Epithelial cell of esophagus (primary cell): ENCODE measurements around the gene TBX6.
"Not testable (repeated sequence)": the region's sequence is repeated elsewhere in the genome, so short reads cannot be mapped to it uniquely, and the experiment has no call there.

Experiments used
- DNase-seq: peaks from one replicate; pipeline ENCODE4 v3.0.0; 2010; ENCODE audit warnings: low read depth
- H3K4me3 ChIP-seq: 2 replicates; pipeline ENCODE4 v1.5.1; 2011; ENCODE audit warnings: mild to moderate bottlenecking, low read length, control low read depth
- TF ChIP-seq, protein P1 (sequence below): IDR thresholded peaks from 2 replicates; pipeline ENCODE4 v1.5.1; 2011; ENCODE audit warnings: low read depth, mild to moderate bottlenecking, low read length, control low read depth, inconsistent platforms; ENCODE audit not compliant: insufficient read depth; ENCODE audit errors: missing control alignments

The TBX6 gene

DNA sequence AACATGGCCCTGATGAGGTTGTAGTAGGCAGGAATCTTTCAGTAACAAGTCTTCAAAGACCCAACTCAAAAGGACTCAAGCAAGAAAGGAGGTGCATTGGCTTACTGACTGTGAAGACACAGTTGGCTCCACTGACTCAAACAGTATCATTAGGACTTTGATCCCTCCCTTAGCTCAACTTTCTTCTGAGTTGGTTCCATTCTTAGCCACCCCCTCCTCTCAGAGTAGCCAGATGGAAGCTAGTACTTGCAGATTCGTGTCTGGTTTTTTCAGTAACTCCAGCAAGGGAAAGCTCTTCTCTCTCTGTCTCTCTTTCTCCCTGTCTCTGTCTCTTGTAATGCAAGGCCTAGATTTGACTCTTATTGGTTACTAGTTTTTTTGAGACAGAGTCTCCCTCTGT is 36.3 kb upstream of the TBX6 start:
- no peak for DNase-seq
- TF ChIP-seq, protein P1, sequence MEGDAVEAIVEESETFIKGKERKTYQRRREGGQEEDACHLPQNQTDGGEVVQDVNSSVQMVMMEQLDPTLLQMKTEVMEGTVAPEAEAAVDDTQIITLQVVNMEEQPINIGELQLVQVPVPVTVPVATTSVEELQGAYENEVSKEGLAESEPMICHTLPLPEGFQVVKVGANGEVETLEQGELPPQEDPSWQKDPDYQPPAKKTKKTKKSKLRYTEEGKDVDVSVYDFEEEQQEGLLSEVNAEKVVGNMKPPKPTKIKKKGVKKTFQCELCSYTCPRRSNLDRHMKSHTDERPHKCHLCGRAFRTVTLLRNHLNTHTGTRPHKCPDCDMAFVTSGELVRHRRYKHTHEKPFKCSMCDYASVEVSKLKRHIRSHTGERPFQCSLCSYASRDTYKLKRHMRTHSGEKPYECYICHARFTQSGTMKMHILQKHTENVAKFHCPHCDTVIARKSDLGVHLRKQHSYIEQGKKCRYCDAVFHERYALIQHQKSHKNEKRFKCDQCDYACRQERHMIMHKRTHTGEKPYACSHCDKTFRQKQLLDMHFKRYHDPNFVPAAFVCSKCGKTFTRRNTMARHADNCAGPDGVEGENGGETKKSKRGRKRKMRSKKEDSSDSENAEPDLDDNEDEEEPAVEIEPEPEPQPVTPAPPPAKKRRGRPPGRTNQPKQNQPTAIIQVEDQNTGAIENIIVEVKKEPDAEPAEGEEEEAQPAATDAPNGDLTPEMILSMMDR = no peak
- H3K4me3 ChIP-seq = no peak overlapping the region

GRCh38 chr16:30125690-30126089 is 34.0 kb upstream of the TBX6 start:
- H3K4me3 ChIP-seq, DNase-seq: not testable (repeated sequence)

DNA sequence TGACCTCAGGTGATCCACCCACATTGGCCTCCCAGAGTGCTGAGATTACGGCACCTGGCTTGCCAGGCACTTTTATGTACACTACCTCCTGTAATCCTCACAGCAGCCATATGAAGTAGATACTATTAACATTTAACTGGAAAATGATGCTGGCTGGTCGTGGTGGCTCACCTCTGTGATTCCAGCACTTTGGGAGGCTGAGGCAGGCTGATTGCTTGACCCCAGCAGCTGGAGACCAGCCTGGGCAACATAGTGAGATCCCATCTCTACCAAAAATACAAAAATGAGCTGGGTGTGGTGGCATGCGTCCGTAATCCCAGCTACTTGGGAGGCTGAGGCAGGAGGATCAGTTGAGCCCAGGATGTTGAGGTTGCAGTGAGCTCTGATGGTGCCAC is 33.3 kb upstream of the TBX6 start:
- TF ChIP-seq, protein P1 = no peak
- H3K4me3 ChIP-seq = no peak overlapping the region
- DNase-seq = no peak

GRCh38 chr16:30122604-30123160 is 31.0 kb upstream of the TBX6 start:
- H3K4me3 ChIP-seq = peak overlapping the region; percentile 69
- TF ChIP-seq, protein P1 = no peak
- DNase-seq = no peak

- TF ChIP-seq, protein P1 = no peak
- H3K4me3 ChIP-seq = peak overlapping the region; percentile 69
- no peak for DNase-seq
Observed at GRCh38 chr16:30121741-30122571, 30.2 kb upstream of the TBX6 start.

- TF ChIP-seq, protein P1 = no peak
- no peak overlapping the region for H3K4me3 ChIP-seq
- DNase-seq = no peak
Observed at GRCh38 chr16:30120340-30121105, 28.8 kb upstream of the TBX6 start.

- TF ChIP-seq, protein P1 = no peak
- H3K4me3 ChIP-seq = no peak overlapping the region
- no peak for DNase-seq
Observed at GRCh38 chr16:30119428-30119827, 27.7 kb upstream of the TBX6 start.
